H54 (cell line): ENCODE measurements around the gene EPS8L1.
"Not testable (repeated sequence)": the region's sequence is repeated elsewhere in the genome, so short reads cannot be mapped to it uniquely, and the experiment has no call there.

Experiments
- DNase-seq: peaks from one replicate; pipeline ENCODE4 v3.0.0; 2011; ENCODE audit warnings: low spot score, mixed read lengths; ENCODE audit not compliant: insufficient read length
- FAIRE-seq: peaks from 3 replicates; lab custom pipeline; 2011; peaks lifted over from hg19 to GRCh38; lab: Jason Lieb, UNC
- POLR2A ChIP-seq: IDR thresholded peaks from 2 replicates; pipeline ENCODE4 v1.6.1; 2011; ENCODE audit warnings: low read depth, mild to moderate bottlenecking, low read length

The EPS8L1 gene

GRCh38 chr19:55042688-55043087 is 33.0 kb upstream of the EPS8L1 start:
- DNase-seq (no peak), FAIRE-seq (no peak)
- TF ChIP-seq POLR2A = no peak

- DNase-seq (no peak), FAIRE-seq (no peak)
- no peak for TF ChIP-seq POLR2A
These were observed 31.4 kb upstream of the EPS8L1 start for GRCh38 chr19:55044286-55044685.

GRCh38 chr19:55044771-55045716 is 30.6 kb upstream of the EPS8L1 start:
- no peak for DNase-seq
- no peak for FAIRE-seq
- TF ChIP-seq POLR2A = no peak

- TF ChIP-seq POLR2A = no peak
- DNase-seq = no peak
- no peak for FAIRE-seq
These were observed 28.6 kb upstream of the EPS8L1 start for GRCh38 chr19:55046975-55047622.

- no peak for TF ChIP-seq POLR2A
- DNase-seq (no peak), FAIRE-seq (no peak)
These were observed 27.7 kb upstream of the EPS8L1 start for GRCh38 chr19:55047951-55048350.

- FAIRE-seq (no peak), DNase-seq (no peak)
- no peak for TF ChIP-seq POLR2A
These were observed 27.2 kb upstream of the EPS8L1 start for GRCh38 chr19:55048446-55048845.

GRCh38 chr19:55050749-55051532 is 24.7 kb upstream of the EPS8L1 start:
- TF ChIP-seq POLR2A = no peak
- DNase-seq (no peak), FAIRE-seq (no peak)

- TF ChIP-seq POLR2A = no peak
- no peak for DNase-seq
- FAIRE-seq = no peak
These were observed 21.9 kb upstream of the EPS8L1 start for GRCh38 chr19:55053735-55054134.

- DNase-seq = no peak
- no peak for TF ChIP-seq POLR2A
- FAIRE-seq = no peak
These were observed 18.8 kb upstream of the EPS8L1 start for GRCh38 chr19:55056827-55057226.

- DNase-seq (no peak), FAIRE-seq (no peak)
- no peak for TF ChIP-seq POLR2A
These were observed 16.7 kb upstream of the EPS8L1 start for GRCh38 chr19:55058781-55059610.

- not testable (repeated sequence) for FAIRE-seq, DNase-seq
These were observed 15.4 kb upstream of the EPS8L1 start for GRCh38 chr19:55060287-55060686.

- DNase-seq (peak; percentile 100), FAIRE-seq (peak; percentile 70)
- TF ChIP-seq POLR2A = peak; percentile 97
These were observed 12.8 kb upstream of the EPS8L1 start, which contains the start of gene RDH13 for GRCh38 chr19:55062735-55063491. Gene RDH13 (minus strand): TSS chr19:55063148. CDS start chr19:55063032, 116 bp downstream.
